Measurements from ENCODE around the gene SMC5.

DNA sequence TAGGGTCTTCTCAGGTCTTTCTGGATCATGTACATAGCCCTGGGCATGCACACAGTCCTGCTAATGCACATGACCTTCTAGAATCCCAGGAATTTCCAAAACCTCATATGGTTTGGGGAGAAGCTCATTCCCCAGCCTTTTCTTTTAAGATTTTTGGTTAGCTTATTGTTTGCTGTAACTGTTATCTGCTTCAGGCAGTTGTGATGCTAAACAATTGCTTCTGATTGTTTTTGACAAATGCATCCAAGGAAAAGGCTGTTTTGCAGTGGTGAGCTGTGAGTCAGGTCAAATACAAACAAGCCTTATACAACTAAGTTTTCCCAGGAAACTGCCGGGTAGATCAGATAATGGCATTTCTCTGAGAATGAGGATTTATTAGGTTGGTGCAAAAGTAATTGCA lies 32.7 kb downstream of the SMC5 start:
- TF ChIP-seq EP300 (IDR thresholded peaks at IDR 0.05) (no peak), POLR2AphosphoS5 (IDR thresholded peaks at IDR 0.05) (no peak), POLR2A (IDR thresholded peaks at IDR 0.05) (no peak)
- TF ChIP-seq, protein P1, sequence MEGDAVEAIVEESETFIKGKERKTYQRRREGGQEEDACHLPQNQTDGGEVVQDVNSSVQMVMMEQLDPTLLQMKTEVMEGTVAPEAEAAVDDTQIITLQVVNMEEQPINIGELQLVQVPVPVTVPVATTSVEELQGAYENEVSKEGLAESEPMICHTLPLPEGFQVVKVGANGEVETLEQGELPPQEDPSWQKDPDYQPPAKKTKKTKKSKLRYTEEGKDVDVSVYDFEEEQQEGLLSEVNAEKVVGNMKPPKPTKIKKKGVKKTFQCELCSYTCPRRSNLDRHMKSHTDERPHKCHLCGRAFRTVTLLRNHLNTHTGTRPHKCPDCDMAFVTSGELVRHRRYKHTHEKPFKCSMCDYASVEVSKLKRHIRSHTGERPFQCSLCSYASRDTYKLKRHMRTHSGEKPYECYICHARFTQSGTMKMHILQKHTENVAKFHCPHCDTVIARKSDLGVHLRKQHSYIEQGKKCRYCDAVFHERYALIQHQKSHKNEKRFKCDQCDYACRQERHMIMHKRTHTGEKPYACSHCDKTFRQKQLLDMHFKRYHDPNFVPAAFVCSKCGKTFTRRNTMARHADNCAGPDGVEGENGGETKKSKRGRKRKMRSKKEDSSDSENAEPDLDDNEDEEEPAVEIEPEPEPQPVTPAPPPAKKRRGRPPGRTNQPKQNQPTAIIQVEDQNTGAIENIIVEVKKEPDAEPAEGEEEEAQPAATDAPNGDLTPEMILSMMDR (IDR thresholded peaks at IDR 0.05): no peak

Data from sigmoid colon (tissue), 4 donors.